ENCODE data around the gene PRKD2. TPM values are rescaled to one million over a fixed set of nuclear protein-coding genes. Genes with fewer than 3 reads are reported as not detected.

Gene PRKD2
- total RNA-seq, 1 experiment from 2014 or later = 88.5 TPM

DNA sequence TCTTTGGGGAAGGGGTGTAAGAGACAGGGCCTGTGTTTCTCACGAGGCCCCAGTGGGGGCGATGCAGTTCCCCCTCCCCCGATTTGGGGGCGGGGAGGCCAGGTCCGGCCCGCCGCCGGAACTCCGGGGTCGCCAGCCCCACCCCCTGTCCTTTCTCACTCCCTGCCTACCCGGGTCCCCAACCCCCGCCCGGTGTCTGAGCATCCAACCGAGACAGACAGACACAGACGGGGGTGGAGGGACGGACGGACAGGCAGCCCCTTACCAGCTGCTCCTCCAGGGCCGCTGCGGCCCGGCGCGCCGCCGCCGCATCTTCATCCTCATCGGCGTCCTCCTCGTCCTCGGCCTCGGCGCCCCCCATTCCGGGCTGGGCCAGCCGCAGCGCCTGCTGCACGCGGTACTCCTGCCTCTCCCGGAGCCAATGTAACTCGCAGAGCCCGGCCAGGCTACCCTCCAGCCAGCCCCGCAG, 56.3 kb downstream of the PRKD2 start:
- H3K4me1 ChIP-seq (replicated peaks; ENCODE audit: insufficient read depth) = peaks cover 12% of the 10 kb centered on the region
- peak overlapping the region; percentile 66 for H2AFZ ChIP-seq
- peak overlapping the region; percentile 59 for H3K4me3 ChIP-seq
- no peak overlapping the region for H3K27ac ChIP-seq
- no peaks in the 10 kb centered on the region for H3K9me2 ChIP-seq (ENCODE audit: insufficient read depth)
- POLR2A ChIA-PET (ENCODE audit: unreplicated experiment) = interaction anchor here (0.6 to 0.8 kb wide), 4 partner anchors 54 to 1827 kb away, joined by 3 to 16 read pairs (median 3); no protein-coding TSS in a partner anchor
- CTCF ChIA-PET = interaction anchor here (0.7 to 2.0 kb wide), 4 partner anchors 29 to 364 kb away, joined by 3 to 19 read pairs (median 6); no protein-coding TSS in a partner anchor
- intact Hi-C loops (cut with micrococcal nuclease; ENCODE audit: unreplicated experiment) = loop anchor here (1.0 kb wide), 1 partner anchor 26 kb away; no protein-coding TSS in a partner anchor
- no peaks in the 10 kb centered on the region for H3K9me3 ChIP-seq (ENCODE audit: insufficient read depth, low read depth)
- H3K27me3 ChIP-seq (ENCODE audit: insufficient read depth, low read depth) = peaks cover 31% of the 10 kb centered on the region
- peaks cover 17% of the 10 kb centered on the region for H3F3A ChIP-seq (ENCODE audit: insufficient read depth, low read depth)
- no peaks in the 10 kb centered on the region for H3K79me2 ChIP-seq (ENCODE audit: low read depth)
- H3K4me2 ChIP-seq = peak overlapping the region; percentile 93
- no peak for DNase-seq
- no peaks in the 10 kb centered on the region for H3K36me3 ChIP-seq (ENCODE audit: low read depth)
- no TSS peak for BruUV-seq (replicated peaks)
- no peaks in the 10 kb centered on the region; the same call in 1 of the 2 replicates for H4K20me1 ChIP-seq (ENCODE audit: insufficient read depth)
- TF ChIP-seq CTCF (conservative IDR thresholded peaks at IDR 0.05) = no peak
- peak; percentile 76; the same call in 1 of the 2 replicates for TF ChIP-seq EZH2 (IDR thresholded peaks at IDR 0.05; ENCODE audit: low read depth)

GRCh38 chr19:46660008-46660517, 56.9 kb downstream of the PRKD2 start:
- H3K79me2 ChIP-seq (ENCODE audit: low read depth) = no peaks in the 10 kb centered on the region
- no peak for DNase-seq
- peaks cover 31% of the 10 kb centered on the region for H3K27me3 ChIP-seq (ENCODE audit: insufficient read depth, low read depth)
- H3K9me2 ChIP-seq (ENCODE audit: insufficient read depth) = no peaks in the 10 kb centered on the region
- H3K27ac ChIP-seq = no peak overlapping the region
- no peaks in the 10 kb centered on the region; the same call in 1 of the 2 replicates for H4K20me1 ChIP-seq (ENCODE audit: insufficient read depth)
- H3K36me3 ChIP-seq (ENCODE audit: low read depth) = no peaks in the 10 kb centered on the region
- no peak overlapping the region for H2AFZ ChIP-seq
- H3K9me3 ChIP-seq (ENCODE audit: insufficient read depth, low read depth) = no peaks in the 10 kb centered on the region
- POLR2A ChIA-PET (ENCODE audit: unreplicated experiment) = no interaction called here
- H3K4me3 ChIP-seq = no peak overlapping the region
- peak overlapping the region; percentile 93; the same call in 1 of the 2 replicates for H3K4me2 ChIP-seq
- BruUV-seq (replicated peaks) = no TSS peak
- H3K4me1 ChIP-seq (replicated peaks; ENCODE audit: insufficient read depth) = peaks cover 12% of the 10 kb centered on the region
- CTCF ChIA-PET = no interaction called here
- intact Hi-C loops (cut with micrococcal nuclease; ENCODE audit: unreplicated experiment) = no loop called here
- H3F3A ChIP-seq (ENCODE audit: insufficient read depth, low read depth) = peaks cover 17% of the 10 kb centered on the region
- no peak for TF ChIP-seq EZH2 (IDR thresholded peaks at IDR 0.05; ENCODE audit: low read depth)
- no peak for TF ChIP-seq CTCF (conservative IDR thresholded peaks at IDR 0.05)

- Histone ChIP-seq H3K27ac (no peak overlapping the region), H3K4me1 (replicated peaks; ENCODE audit: insufficient read depth) (peaks cover 12% of the 10 kb centered on the region), H3K79me2 (ENCODE audit: low read depth) (no peaks in the 10 kb centered on the region), H3K4me2 (peak overlapping the region; percentile 27; the same call in 1 of the 2 replicates), H4K20me1 (ENCODE audit: insufficient read depth) (no peaks in the 10 kb centered on the region; the same call in 1 of the 2 replicates), H3K4me3 (no peak overlapping the region), H3K27me3 (ENCODE audit: insufficient read depth, low read depth) (peaks cover 31% of the 10 kb centered on the region), H3K9me2 (ENCODE audit: insufficient read depth) (no peaks in the 10 kb centered on the region), H3F3A (ENCODE audit: insufficient read depth, low read depth) (peaks cover 17% of the 10 kb centered on the region), H3K9me3 (ENCODE audit: insufficient read depth, low read depth) (no peaks in the 10 kb centered on the region), H2AFZ (no peak overlapping the region), H3K36me3 (ENCODE audit: low read depth) (no peaks in the 10 kb centered on the region)
- BruUV-seq (replicated peaks) = no TSS peak
- peak in 1 of 2 experiments; percentile 9 for DNase-seq
- TF ChIP-seq EZH2 (IDR thresholded peaks at IDR 0.05; ENCODE audit: low read depth) = no peak; the same call in none of the 2 replicates
- TF ChIP-seq CTCF (conservative IDR thresholded peaks at IDR 0.05) = no peak
- ChIA-PET CTCF (interaction anchor here (0.7 kb wide), 1 partner anchor 45 kb away, joined by 17 read pairs; no protein-coding TSS in a partner anchor), POLR2A (ENCODE audit: unreplicated experiment) (interaction anchor here (0.6 to 0.7 kb wide), 2 partner anchors 74 to 273 kb away, joined by 16 to 38 read pairs; no protein-coding TSS in a partner anchor)
- intact Hi-C loops (cut with micrococcal nuclease; ENCODE audit: unreplicated experiment) = no loop called here
Measured at GRCh38 chr19:46659151-46660007, 57.5 kb downstream of the PRKD2 start.
